Psoas muscle (tissue), 8 donors: Measurements from ENCODE around the gene ECHDC3. TPM values are rescaled to one million over a fixed set of nuclear protein-coding genes. Genes with fewer than 3 reads are reported as not detected.
"Not testable (repeated sequence)": the region's sequence is repeated elsewhere in the genome, so short reads cannot be mapped to it uniquely, and the experiment has no call there.

Experiments used
- ATAC-seq, 4 donors: fragments of 200-7000 bp; cut with Tn5 transposase; one replicate each; pipeline ENCODE4 v1.9.1; 2020; ENCODE audit warnings: moderate library complexity in 3 of 4, mild to moderate bottlenecking in 2 of 4
- DNase-seq, 2 donors: peaks; one replicate each; pipeline ENCODE4 v3.0.0-alpha.2; 2020
- H3K27ac ChIP-seq: fragments of 200-600 bp; one replicate; pipeline ENCODE4 v1.8.0; 2022
- H3K27me3 ChIP-seq, 3 donors: fragments of 200-600 bp in 1 of 3; one replicate each; pipeline versions ENCODE4 v1.6.1 to v1.8.0; 2013 to 2022; ENCODE audit warnings: low read length in 2 of 3, mild to moderate bottlenecking in 2 of 3, moderate library complexity in 1 of 3; ENCODE audit not compliant: insufficient read depth in 3 of 3
- H3K36me3 ChIP-seq, 2 donors: fragments of 200-600 bp in 1 of 2; one replicate each; pipeline versions ENCODE4 v1.6.1 to v1.8.0; 2013 to 2022; ENCODE audit warnings: low read depth in 1 of 2, mild to moderate bottlenecking in 1 of 2, moderate library complexity in 1 of 2; ENCODE audit not compliant: insufficient read depth in 1 of 2
- H3K4me1 ChIP-seq: fragments of 200-600 bp; one replicate; pipeline ENCODE4 v1.8.0; 2022
- H3K4me3 ChIP-seq: fragments of 200-600 bp; one replicate; pipeline ENCODE4 v1.8.0; 2022; ENCODE audit warnings: mild to moderate bottlenecking
- H3K9me3 ChIP-seq: fragments of 200-600 bp; one replicate; pipeline ENCODE4 v1.8.0; 2022
- WGBS, 3 donors: extraction: QIAGEN DNeasy Blood & Tissue Kit; methylation state at CpG; one replicate each; pipeline versions ENCODE4 v1.1.6 to v1.1.7; 2013; 5-methylcytosine and 5-hydroxymethylcytosine counted together
- intact Hi-C, 2 donors: fragments of 100-400 bp; cut with DNase I; formaldehyde crosslinking; loops; one replicate each; pipeline versions ENCODE4 v1.11.0 to v1.14.2; 2022
- polyA plus RNA-seq, 3 donors: library from polyadenylated mRNA; stranded (reverse); fragments of 200-250 nt; gene quantifications; one replicate each; pipeline ENCODE4 v1.2.3, GENCODE V29; 2013
- total RNA-seq, 4 donors: library from RNA; stranded (reverse); fragmentation: NEBNext Ultra II Directional in 2 of 4; extraction: Animal tissue kit (Norgen Biotek cat#: 25700) in 2 of 4; gene quantifications; one replicate each; pipeline versions ENCODE4 v1.2.1 to v1.2.4, GENCODE V29; 2021 to 2023
- TF ChIP-seq, protein P1 (sequence below): fragments of 200-600 bp; IDR thresholded peaks from one replicate; pipeline ENCODE4 v1.8.0; 2022; ENCODE audit warnings: antibody characterized with exemption
- donor health status: healthy with polysubstance abuse.
- donor health status: DM: no; HTN: no; CAD: no; lungs with moderate emphysema.
- donor health status: Bipolar disorder and iron deficiency.
- donor health status: healthy.
- donor health status: DM: yes; HTN: yes; CAD: no.
- donor health status: DM: no; HTN: no; CAD: no.
- donor health status: DM: no; HTN: no; CAD: no.
- donor health status: DM: yes; HTN: yes; CAD: no.

The ECHDC3 gene
- total and polyA plus RNA-seq, 7 donors: 39.9 to 146 (median 66.9) TPM

DNA sequence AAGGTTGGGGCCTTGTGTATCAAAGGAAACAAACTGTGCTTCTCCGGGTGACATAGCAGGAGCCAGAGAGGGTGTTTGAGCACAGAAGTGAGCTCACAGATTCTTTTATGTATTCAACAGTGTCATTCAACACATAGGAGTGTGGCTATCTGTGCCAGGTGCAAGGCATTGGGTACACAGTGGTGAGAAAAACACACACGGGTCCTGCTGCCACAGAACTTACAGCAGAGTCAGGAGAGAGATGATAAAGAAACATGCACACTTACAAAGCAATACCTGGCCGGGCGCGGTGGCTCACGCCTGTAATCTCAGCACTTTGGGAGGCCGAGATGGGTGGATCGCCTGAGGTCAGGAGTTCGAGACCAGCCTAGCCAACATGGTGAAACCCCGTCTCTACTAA lies 16.3 kb upstream of the ECHDC3 start:
- H3K4me1 ChIP-seq: no peaks in the 10 kb centered on the region
- ATAC-seq (no peak), DNase-seq (no peak)
- peaks cover 0 to 10% (median 7%) of the 10 kb centered on the region in 3 donors for H3K27me3 ChIP-seq
- 90 to 93% (median 91%) methylated on average over 10 of the region's 10 CpGs for WGBS, 3 donors
- no peak overlapping the region for H3K4me3 ChIP-seq
- TF ChIP-seq, protein P1, sequence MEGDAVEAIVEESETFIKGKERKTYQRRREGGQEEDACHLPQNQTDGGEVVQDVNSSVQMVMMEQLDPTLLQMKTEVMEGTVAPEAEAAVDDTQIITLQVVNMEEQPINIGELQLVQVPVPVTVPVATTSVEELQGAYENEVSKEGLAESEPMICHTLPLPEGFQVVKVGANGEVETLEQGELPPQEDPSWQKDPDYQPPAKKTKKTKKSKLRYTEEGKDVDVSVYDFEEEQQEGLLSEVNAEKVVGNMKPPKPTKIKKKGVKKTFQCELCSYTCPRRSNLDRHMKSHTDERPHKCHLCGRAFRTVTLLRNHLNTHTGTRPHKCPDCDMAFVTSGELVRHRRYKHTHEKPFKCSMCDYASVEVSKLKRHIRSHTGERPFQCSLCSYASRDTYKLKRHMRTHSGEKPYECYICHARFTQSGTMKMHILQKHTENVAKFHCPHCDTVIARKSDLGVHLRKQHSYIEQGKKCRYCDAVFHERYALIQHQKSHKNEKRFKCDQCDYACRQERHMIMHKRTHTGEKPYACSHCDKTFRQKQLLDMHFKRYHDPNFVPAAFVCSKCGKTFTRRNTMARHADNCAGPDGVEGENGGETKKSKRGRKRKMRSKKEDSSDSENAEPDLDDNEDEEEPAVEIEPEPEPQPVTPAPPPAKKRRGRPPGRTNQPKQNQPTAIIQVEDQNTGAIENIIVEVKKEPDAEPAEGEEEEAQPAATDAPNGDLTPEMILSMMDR: no peak
- no peaks in the 10 kb centered on the region for H3K9me3 ChIP-seq
- no peaks in the 10 kb centered on the region for H3K36me3 ChIP-seq
- H3K27ac ChIP-seq: no peak overlapping the region
- intact Hi-C loops: loop anchor here (10.0 kb wide), 1 partner anchor 211 kb away; no protein-coding TSS in a partner anchor

DNA sequence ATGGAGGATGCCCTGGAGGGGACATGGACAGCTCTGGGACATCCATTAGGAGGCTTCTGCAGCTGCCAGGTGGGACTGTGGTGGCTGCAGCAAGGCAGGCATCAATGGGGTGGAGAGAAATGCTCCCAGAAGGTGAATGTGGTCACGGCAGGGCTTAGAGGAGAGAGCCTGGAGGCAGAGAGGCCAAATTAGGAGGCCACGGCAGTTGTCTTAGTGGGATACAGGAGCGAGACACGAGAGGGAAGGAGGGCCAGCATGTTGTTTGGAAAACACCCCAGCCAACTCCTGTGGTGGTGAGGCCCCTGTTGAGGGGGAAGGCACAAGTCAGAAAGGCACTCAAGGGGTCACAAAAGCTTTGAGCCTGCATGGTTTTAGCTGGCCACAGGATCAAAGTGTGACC lies 14.6 kb upstream of the ECHDC3 start:
- 82 to 86% (median 85%) methylated on average over 4 of the region's 4 CpGs for WGBS, 3 donors
- Histone ChIP-seq H3K9me3 (no peaks in the 10 kb centered on the region), H3K4me3 (no peak overlapping the region), H3K27me3 (peaks cover 0 to 10% (median 7%) of the 10 kb centered on the region in 3 donors), H3K4me1 (no peaks in the 10 kb centered on the region), H3K36me3 (no peaks in the 10 kb centered on the region), H3K27ac (no peak overlapping the region)
- TF ChIP-seq, protein P1: no peak
- DNase-seq (no peak), ATAC-seq (no peak)
- intact Hi-C loops: loop anchor here (10.0 kb wide), 1 partner anchor 213 kb away; no protein-coding TSS in a partner anchor

DNA sequence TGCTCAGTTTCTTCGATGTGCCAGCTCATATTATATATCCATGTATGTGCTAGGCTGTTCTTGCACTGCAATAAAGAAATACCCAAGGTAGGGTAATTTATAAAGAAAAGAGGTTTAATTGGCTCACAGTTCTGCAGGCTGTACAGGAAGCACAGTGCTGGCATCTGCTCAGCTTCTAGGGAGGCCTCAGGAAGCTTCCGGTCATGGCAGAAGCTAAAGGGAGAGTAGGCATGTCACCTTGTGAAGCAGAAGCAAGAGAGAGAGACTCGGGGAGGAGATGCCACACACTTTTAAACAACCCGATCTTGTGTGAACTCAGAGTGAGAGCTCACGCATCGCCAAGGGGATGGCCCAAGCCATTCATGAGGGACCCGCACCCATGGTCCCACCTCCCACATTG lies 13.8 kb upstream of the ECHDC3 start:
- H3K9me3 ChIP-seq: no peaks in the 10 kb centered on the region
- H3K4me1 ChIP-seq: no peaks in the 10 kb centered on the region
- WGBS, 3 donors: 95 to 98% (median 97%) methylated on average over 7 of the region's 7 CpGs
- TF ChIP-seq, protein P1: no peak
- intact Hi-C loops: loop anchor here (10.0 kb wide), 1 partner anchor 214 kb away; no protein-coding TSS in a partner anchor
- no peak overlapping the region for H3K4me3 ChIP-seq
- no peak overlapping the region for H3K27ac ChIP-seq
- DNase-seq (no peak), ATAC-seq (no peak)
- H3K36me3 ChIP-seq: no peaks in the 10 kb centered on the region
- H3K27me3 ChIP-seq: peaks cover 0 to 10% (median 7%) of the 10 kb centered on the region in 3 donors

DNA sequence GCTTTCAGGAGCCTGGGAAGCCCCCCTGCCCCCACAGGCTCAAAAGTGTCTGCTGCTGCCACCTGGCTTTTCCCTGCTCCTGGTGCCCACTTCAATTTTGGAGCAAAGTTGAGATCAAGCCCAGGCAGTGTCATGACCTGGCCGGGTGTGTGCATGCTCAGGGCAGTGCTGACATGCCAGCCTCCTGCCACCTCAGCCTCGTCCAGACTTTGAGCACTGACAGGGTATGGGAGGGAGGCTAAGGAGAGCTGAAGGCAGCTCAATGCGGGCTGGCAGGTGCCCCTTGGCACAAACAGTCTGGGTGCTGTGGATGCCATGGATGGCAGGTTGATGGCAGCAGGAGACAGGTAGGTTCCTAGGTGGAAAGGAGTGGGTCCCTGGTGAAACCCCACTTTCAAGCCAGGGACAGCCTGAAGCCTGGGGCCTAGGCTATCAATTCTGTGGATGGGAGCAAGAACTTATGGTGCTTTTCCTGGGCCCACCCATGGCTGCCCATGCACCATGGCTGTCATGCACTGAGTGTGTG lies 12.3 kb upstream of the ECHDC3 start:
- WGBS, 3 donors: 62 to 73% (median 73%) methylated on average over 3 of the region's 3 CpGs
- Histone ChIP-seq H3K36me3 (no peaks in the 10 kb centered on the region), H3K27me3 (peaks cover 0 to 7% (median 6%) of the 10 kb centered on the region in 3 donors), H3K9me3 (no peaks in the 10 kb centered on the region), H3K4me3 (no peak overlapping the region), H3K27ac (no peak overlapping the region), H3K4me1 (no peaks in the 10 kb centered on the region)
- DNase-seq: no peak
- intact Hi-C loops: loop anchor here (10.0 kb wide), 1 partner anchor 215 kb away; no protein-coding TSS in a partner anchor
- TF ChIP-seq, protein P1: no peak
- no peak for ATAC-seq

DNA sequence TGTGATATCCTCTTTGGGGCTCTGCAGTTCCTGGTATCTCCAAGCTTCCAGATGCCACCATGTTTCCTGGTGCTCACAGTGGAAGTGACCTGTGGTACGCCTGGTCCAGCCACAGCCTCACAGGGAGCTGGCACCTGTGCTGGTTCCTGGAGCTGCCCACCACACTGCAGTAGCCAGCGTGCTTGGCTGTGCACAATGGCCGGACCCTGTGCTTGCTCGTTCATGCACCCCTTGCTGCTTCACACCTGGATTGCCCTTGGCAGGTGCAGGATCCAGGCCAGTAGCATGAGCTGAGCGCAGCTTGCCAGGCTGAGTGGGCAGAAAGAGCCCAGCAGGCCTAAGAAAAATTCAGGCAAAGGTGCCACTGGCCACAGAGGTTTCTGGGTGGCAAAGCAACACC lies 11.4 kb upstream of the ECHDC3 start:
- ATAC-seq (no peak), DNase-seq (no peak)
- Histone ChIP-seq H3K4me3 (no peak overlapping the region), H3K36me3 (no peaks in the 10 kb centered on the region), H3K9me3 (no peaks in the 10 kb centered on the region), H3K4me1 (no peaks in the 10 kb centered on the region), H3K27ac (no peak overlapping the region), H3K27me3 (peaks cover 0 to 7% (median 0%) of the 10 kb centered on the region in 3 donors)
- WGBS, 3 donors: 94 to 99% (median 94%) methylated on average over 5 of the region's 5 CpGs
- TF ChIP-seq, protein P1: no peak
- intact Hi-C loops: no loop called here

DNA sequence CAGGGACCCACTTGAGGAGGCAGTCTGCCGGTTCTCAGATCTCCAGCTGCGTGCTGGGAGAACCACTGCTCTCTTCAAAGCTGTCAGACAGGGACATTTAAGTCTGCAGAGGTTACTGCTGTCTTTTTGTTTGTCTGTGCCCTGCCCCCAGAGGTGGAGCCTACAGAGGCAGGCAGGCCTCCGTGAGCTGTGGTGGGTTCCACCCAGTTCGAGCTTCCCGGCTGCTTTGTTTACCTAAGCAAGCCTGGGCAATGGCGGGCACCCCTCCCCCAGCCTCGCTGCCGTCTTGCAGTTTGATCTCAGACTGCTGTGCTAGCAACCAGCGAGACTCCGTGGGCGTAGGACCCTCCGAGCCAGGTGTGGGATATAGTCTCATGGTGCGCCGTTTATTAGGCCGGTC lies 5.4 kb upstream of the ECHDC3 start:
- no CpG with 5 or more reads among the region's 15 CpGs for WGBS, 3 donors
- H3K4me3 ChIP-seq, H3K27me3 ChIP-seq, DNase-seq, H3K36me3 ChIP-seq, H3K9me3 ChIP-seq, H3K4me1 ChIP-seq, intact Hi-C loops, H3K27ac ChIP-seq, ATAC-seq: not testable (repeated sequence)
